ENCODE measurements around the gene BRD1.
A peak's percentile ranks its signal among the peaks of the same experiment; 100 is the strongest.
"Not testable (repeated sequence)": the region's sequence is repeated elsewhere in the genome, so short reads cannot be mapped to it uniquely, and the experiment has no call there.

The BRD1 gene

GRCh38 chr22:49861642-49862495 lies 34.2 kb upstream of the BRD1 start:
- Mint-ChIP-seq H3K9me3 (peaks cover 10 to 13% of the 10 kb centered on the region in 2 donors), H3K36me3 (peaks cover 21 to 33% of the 10 kb centered on the region in 2 donors), H3K27ac (peak overlapping the region; percentile 42), H3K4me3 (no peak overlapping the region), H3K4me1 (peaks cover 19 to 52% of the 10 kb centered on the region in 2 donors), H3K27me3 (no peaks in the 10 kb centered on the region)
- DNase-seq = no peak
- ATAC-seq (replicated peaks) = no peak

- Mint-ChIP-seq H3K27ac (no peak overlapping the region), H3K4me3 (no peak overlapping the region), H3K9me3 (no peaks in the 10 kb centered on the region), H3K27me3 (no peaks in the 10 kb centered on the region), H3K36me3 (peaks cover 3 to 22% of the 10 kb centered on the region in 2 donors), H3K4me1 (peaks cover 36 to 68% of the 10 kb centered on the region in 2 donors)
- ATAC-seq (replicated peaks) (no peak), DNase-seq (no peak)
These were observed 31.2 kb upstream of the BRD1 start for GRCh38 chr22:49858827-49859226.

GRCh38 chr22:49856766-49857618 lies 29.3 kb upstream of the BRD1 start:
- ATAC-seq (replicated peaks) = no peak
- H3K27me3 Mint-ChIP-seq = no peaks in the 10 kb centered on the region
- H3K9me3 Mint-ChIP-seq = no peaks in the 10 kb centered on the region

GRCh38 chr22:49856343-49856742 lies 28.7 kb upstream of the BRD1 start:
- Mint-ChIP-seq H3K4me1 (peaks cover 37 to 52% of the 10 kb centered on the region in 2 donors), H3K27me3 (peaks cover 5 to 6% of the 10 kb centered on the region in 2 donors), H3K9me3 (no peaks in the 10 kb centered on the region), H3K4me3 (peak overlapping the region in 1 of 2 donors; percentile 36), H3K27ac (peak overlapping the region; percentile 56), H3K36me3 (peaks cover 0 to 19% of the 10 kb centered on the region in 2 donors)
- ATAC-seq (replicated peaks) (no peak), DNase-seq (no peak)

More at GRCh38 chr22:49856766-49857618, 29.3 kb upstream of the BRD1 start:
- Mint-ChIP-seq H3K36me3 (peaks cover 3 to 19% of the 10 kb centered on the region in 2 donors), H3K4me1 (peaks cover 36 to 53% of the 10 kb centered on the region in 2 donors), H3K4me3 (no peak overlapping the region), H3K27ac (no peak overlapping the region)
- no peak for DNase-seq

- Mint-ChIP-seq H3K4me1 (peaks cover 38 to 49% of the 10 kb centered on the region in 2 donors), H3K27me3 (peaks cover 15 to 16% of the 10 kb centered on the region in 2 donors), H3K27ac (peak overlapping the region; percentile 31), H3K4me3 (peak overlapping the region; percentile 94 to 96), H3K9me3 (no peaks in the 10 kb centered on the region), H3K36me3 (peaks cover 0 to 19% of the 10 kb centered on the region in 2 donors)
- DNase-seq (no peak), ATAC-seq (replicated peaks) (no peak)
These were observed 27.7 kb upstream of the BRD1 start for GRCh38 chr22:49855251-49855911.

GRCh38 chr22:49853981-49854831 lies 26.5 kb upstream of the BRD1 start:
- H3K27ac Mint-ChIP-seq = peak overlapping the region; percentile 97
- DNase-seq (no peak), ATAC-seq (replicated peaks) (peak; percentile 40 to 47)
- peaks cover 38 to 57% of the 10 kb centered on the region in 2 donors for H3K4me1 Mint-ChIP-seq
- peaks cover 21 to 24% of the 10 kb centered on the region in 2 donors for H3K27me3 Mint-ChIP-seq
- H3K36me3 Mint-ChIP-seq = peaks cover 0 to 18% of the 10 kb centered on the region in 2 donors
- no peaks in the 10 kb centered on the region for H3K9me3 Mint-ChIP-seq
- peak overlapping the region; percentile 94 to 96 for H3K4me3 Mint-ChIP-seq

GRCh38 chr22:49852898-49853894 lies 25.5 kb upstream of the BRD1 start, which contains the start of gene ZBED4:
ZBED4 (plus strand) TSS chr22:49853844; CDS start chr22:49883663, 29,819 bp downstream.
- H3K4me1 Mint-ChIP-seq = peaks cover 32 to 47% of the 10 kb centered on the region in 2 donors
- H3K4me3 Mint-ChIP-seq = peak within 1 kb of the TSS; percentile 94 to 96
- peaks cover 0 to 14% of the 10 kb centered on the region in 2 donors for H3K36me3 Mint-ChIP-seq
- peak within 1 kb of the TSS; percentile 97 for H3K27ac Mint-ChIP-seq
- H3K9me3 Mint-ChIP-seq = no peaks in the 10 kb centered on the region
- peaks cover 23 to 28% of the 10 kb centered on the region in 2 donors for H3K27me3 Mint-ChIP-seq
- DNase-seq (peak; percentile 99), ATAC-seq (replicated peaks) (peak; percentile 87 to 88)

- DNase-seq; H3K9me3 Mint-ChIP-seq; ATAC-seq (replicated peaks): not testable (repeated sequence)
- Mint-ChIP-seq H3K27me3 (peaks cover 29 to 35% of the 10 kb centered on the region in 2 donors), H3K36me3 (peaks cover 0 to 14% of the 10 kb centered on the region in 2 donors), H3K4me3 (peak overlapping the region; percentile 77 to 82), H3K27ac (peak overlapping the region; percentile 81), H3K4me1 (peaks cover 30 to 44% of the 10 kb centered on the region in 2 donors)
These were observed 24.9 kb upstream of the BRD1 start for GRCh38 chr22:49852568-49852897.

- H3K36me3 Mint-ChIP-seq = peaks cover 0 to 10% of the 10 kb centered on the region in 2 donors
- H3K4me1 Mint-ChIP-seq = peaks cover 25 to 39% of the 10 kb centered on the region in 2 donors
- peaks cover 34 to 37% of the 10 kb centered on the region in 2 donors for H3K27me3 Mint-ChIP-seq
- H3K27ac Mint-ChIP-seq = peak overlapping the region; percentile 63
- no peaks in the 10 kb centered on the region for H3K9me3 Mint-ChIP-seq
- DNase-seq (no peak), ATAC-seq (replicated peaks) (no peak)
- peak overlapping the region; percentile 38 to 60 for H3K4me3 Mint-ChIP-seq
These were observed 23.5 kb upstream of the BRD1 start for GRCh38 chr22:49850959-49851802.

- no peak for ATAC-seq (replicated peaks)
- no peak for DNase-seq
- Mint-ChIP-seq H3K36me3 (peaks cover 0 to 1% of the 10 kb centered on the region in 2 donors), H3K9me3 (no peaks in the 10 kb centered on the region), H3K27ac (peak overlapping the region; percentile 73), H3K4me1 (peaks cover 16 to 29% of the 10 kb centered on the region in 2 donors), H3K4me3 (peak overlapping the region; percentile 55 to 73), H3K27me3 (peaks cover 40 to 45% of the 10 kb centered on the region in 2 donors)
These were observed 22.6 kb upstream of the BRD1 start for GRCh38 chr22:49850021-49850911.

Data from stimulated activated naive B cell treated with anti-CD40 and anti-IgM and Interleukin-4, amounts not matched to agents 10 μg/mL and 1 μg/mL and 100 μg/mL, for 72 hours (primary cell).